ENCODE data around the gene NOTCH4. TPM values are rescaled to one million over a fixed set of nuclear protein-coding genes. Genes with fewer than 3 reads are reported as not detected.

NOTCH4 gene
- total and polyA plus RNA-seq, 9 of the 15 experiments (the other 6 are each of a cell fraction or from before 2014, with no cell fraction given), result 0.24 to 4.3 (median 1.7) TPM

GRCh38 chr6:32178547-32179440, 45.1 kb downstream of the NOTCH4 start (continued):
- no peak for TF ChIP-seq SREBF2 (CRISPR knock-in tag; IDR thresholded peaks at IDR 0.05)
- TF ChIP-seq HNRNPH1 (optimal IDR thresholded peaks at IDR 0.05; ENCODE audit: low read depth, low read length), result no peak
- peak; percentile 80; the same call in 1 of the 2 replicates for TF ChIP-seq ATF6 (CRISPR knock-in tag; IDR thresholded peaks at IDR 0.05)
- no peak for TF ChIP-seq ZNF507 (tag; conservative IDR thresholded peaks at IDR 0.05)
- no peak for TF ChIP-seq ILK (tag; IDR thresholded peaks at IDR 0.05; ENCODE audit: borderline replicate concordance, low read depth)
- TF ChIP-seq U2AF1 (optimal IDR thresholded peaks at IDR 0.05; ENCODE audit: low read depth, low read length), result no peak
- no peak for TF ChIP-seq ZBTB17 (CRISPR knock-in tag; IDR thresholded peaks at IDR 0.05)
- TF ChIP-seq NFIC (IDR thresholded peaks at IDR 0.05), result 0 out of 2 replicates have a peak, but pooled peaks have one; percentile 2
- no peak for TF ChIP-seq ELK1 (CRISPR knock-in tag; IDR thresholded peaks at IDR 0.05)
- no peak for TF ChIP-seq CLOCK (CRISPR knock-in tag; IDR thresholded peaks at IDR 0.05; ENCODE audit: borderline replicate concordance)
- TF ChIP-seq FIP1L1 (IDR thresholded peaks at IDR 0.05; ENCODE audit: low read depth, low read length, poor library complexity, severe bottlenecking), result no peak
- no peak for TF ChIP-seq THRA (IDR thresholded peaks at IDR 0.05)
- TF ChIP-seq SMAD3 (CRISPR knock-in tag; conservative IDR thresholded peaks at IDR 0.05), result no peak
- no peak for TF ChIP-seq ZNF239 (CRISPR knock-in tag; IDR thresholded peaks at IDR 0.05)
- no peak for TF ChIP-seq KDM2B (CRISPR knock-in tag; IDR thresholded peaks at IDR 0.05)

All from K562 (cell line).